HEK293T (cell line): ENCODE measurements around the gene ANAPC15.

ENCODE experiments used
- BHLHE40 ChIP-seq: fragments of 450-650 bp; IDR thresholded peaks from 2 replicates; pipeline ENCODE4 v1.6.1; 2016; ENCODE audit warnings: mild to moderate bottlenecking, moderate library complexity, borderline replicate concordance
- CTBP1 ChIP-seq: fragments of 450-650 bp; IDR thresholded peaks from 2 replicates; pipeline ENCODE4 v1.6.1; 2016; ENCODE audit warnings: borderline replicate concordance
- FOXA1 ChIP-seq: fragments of 450-650 bp; IDR thresholded peaks from 2 replicates; pipeline ENCODE4 v1.6.1; 2016; ENCODE audit warnings: mild to moderate bottlenecking
- FOXM1 ChIP-seq: fragments of 450-650 bp; IDR thresholded peaks from 2 replicates; pipeline ENCODE4 v1.6.1; 2017; ENCODE audit warnings: mild to moderate bottlenecking, borderline replicate concordance
- PKNOX1 ChIP-seq: fragments of 450-650 bp; IDR thresholded peaks from 2 replicates; pipeline ENCODE4 v1.6.1; 2016
- SP1 ChIP-seq: fragments of 450-650 bp; IDR thresholded peaks from 2 replicates; pipeline ENCODE4 v1.6.1; 2017
- SUZ12 ChIP-seq: fragments of 450-650 bp; IDR thresholded peaks from 2 replicates; pipeline ENCODE4 v1.6.1; 2016; ENCODE audit warnings: mild to moderate bottlenecking
- TARDBP ChIP-seq: fragments of 450-650 bp; IDR thresholded peaks from 2 replicates; pipeline ENCODE4 v1.6.1; 2016

- TF ChIP-seq BHLHE40: no peak
- TF ChIP-seq FOXM1: no peak
- no peak for TF ChIP-seq PKNOX1
- no peak for TF ChIP-seq SP1
- TF ChIP-seq CTBP1: no peak
- TF ChIP-seq SUZ12: no peak
- TF ChIP-seq TARDBP: no peak
- no peak for TF ChIP-seq FOXA1
Measured at GRCh38 chr11:72088076-72088808, 24.3 kb downstream of the ANAPC15 start.
